GM18867 (cell line): ENCODE data around the gene CRYZ.
"Not testable (repeated sequence)": the region's sequence is repeated elsewhere in the genome, so short reads cannot be mapped to it uniquely, and the experiment has no call there.

Experiments
- ATAC-seq: cut with Tn5 transposase; IDR thresholded peaks from one replicate; pipeline ENCODE4 v1.9.1; 2021; ENCODE audit warnings: mild to moderate bottlenecking, moderate library complexity; ENCODE audit not compliant: unreplicated experiment

CRYZ gene

DNA sequence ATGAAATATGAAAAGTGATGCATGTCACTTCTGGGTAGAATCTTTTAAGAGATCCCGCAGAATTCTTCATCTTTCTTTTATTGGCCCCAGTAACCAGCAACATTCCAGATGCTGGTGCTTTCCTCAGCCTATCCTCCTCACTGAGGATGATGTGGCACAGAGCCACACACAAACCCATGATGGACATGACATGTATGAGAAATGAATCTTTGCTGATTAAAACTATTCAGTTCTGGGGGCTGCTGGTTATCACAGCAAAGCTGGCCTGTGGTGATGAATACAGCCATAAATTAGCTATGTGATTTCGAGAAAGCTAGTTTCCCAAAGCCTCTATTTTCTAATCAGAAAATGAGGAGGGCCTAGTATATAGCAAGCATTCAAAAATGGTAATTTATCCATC, 51.0 kb downstream of the CRYZ start:
- no peak for ATAC-seq

DNA sequence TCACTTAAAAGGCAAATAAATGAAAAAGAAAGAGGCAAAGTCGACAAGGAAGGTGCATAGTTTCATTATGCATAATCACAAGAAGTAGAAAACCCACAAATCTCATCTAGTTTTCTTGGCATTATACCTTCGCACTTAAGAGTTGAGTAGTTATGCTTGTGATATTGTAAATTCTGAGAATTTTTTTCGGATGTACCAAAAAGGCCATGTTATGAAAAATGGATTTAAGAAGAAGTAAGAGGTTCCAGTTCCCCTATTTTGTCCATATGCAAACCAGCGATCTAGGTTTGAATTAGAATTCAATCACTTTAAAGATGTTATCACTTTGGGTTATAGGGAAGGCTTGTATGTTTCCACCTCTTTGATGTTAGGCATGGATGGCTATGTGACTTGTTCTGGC, 51.4 kb downstream of the CRYZ start:
- peak; percentile 86 for ATAC-seq

DNA sequence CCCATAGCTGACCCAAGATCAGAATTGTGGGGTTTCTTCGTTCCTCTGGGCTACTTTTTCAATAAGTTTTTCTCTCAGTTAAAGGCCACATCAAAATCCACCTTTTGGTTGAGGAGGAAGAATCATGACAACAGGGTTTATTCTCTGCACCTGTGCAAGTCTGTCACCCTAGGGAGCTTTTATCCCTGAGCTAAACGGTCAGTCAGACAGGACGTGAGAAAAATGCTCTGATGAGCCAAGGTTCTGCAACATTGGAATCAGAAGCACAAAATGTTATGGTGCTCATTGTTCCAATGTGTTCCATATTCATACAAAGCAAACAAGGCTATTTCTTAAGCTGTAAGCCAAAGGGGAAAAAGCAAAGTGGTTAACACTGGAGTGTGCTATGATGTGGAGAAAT, 51.8 kb downstream of the CRYZ start:
- ATAC-seq: peak; percentile 30

DNA sequence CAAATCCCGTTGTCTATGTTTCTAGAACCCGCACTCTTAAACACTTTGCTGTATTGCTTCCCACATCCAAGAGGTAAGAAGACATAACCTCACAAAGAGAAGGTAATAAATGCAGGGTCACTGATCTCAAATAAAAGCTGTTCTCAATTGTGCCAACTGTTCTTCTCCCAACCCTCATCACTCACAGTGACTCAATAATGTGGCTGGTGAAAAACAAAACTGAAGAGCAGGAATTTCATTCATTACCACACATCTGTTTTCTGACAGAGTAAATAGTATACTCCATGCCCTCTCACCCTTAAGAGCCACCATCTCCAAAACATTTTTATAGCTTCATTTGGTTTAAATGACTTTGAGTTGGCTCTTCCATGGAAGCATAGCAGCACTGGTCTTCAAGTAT, 53.0 kb downstream of the CRYZ start:
- no peak for ATAC-seq

DNA sequence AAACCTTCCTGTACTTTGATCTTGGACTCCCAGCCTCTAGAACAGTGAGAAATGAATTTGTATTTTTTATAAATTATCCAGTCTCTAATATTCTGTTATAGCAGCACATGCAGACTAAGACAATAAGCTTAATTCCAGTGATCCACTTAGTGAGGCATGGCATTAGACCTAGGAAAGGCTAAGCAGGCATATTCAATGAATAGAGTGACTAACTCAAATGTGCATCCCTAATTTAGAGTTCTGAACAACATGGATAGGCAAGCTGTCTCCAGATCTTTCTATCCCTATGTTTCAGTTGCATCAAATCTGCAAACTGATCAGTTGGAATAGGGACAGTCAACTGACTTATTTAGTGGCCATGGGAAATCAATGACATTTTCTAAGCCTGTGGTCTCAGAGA, 54.9 kb downstream of the CRYZ start:
- no peak for ATAC-seq

DNA sequence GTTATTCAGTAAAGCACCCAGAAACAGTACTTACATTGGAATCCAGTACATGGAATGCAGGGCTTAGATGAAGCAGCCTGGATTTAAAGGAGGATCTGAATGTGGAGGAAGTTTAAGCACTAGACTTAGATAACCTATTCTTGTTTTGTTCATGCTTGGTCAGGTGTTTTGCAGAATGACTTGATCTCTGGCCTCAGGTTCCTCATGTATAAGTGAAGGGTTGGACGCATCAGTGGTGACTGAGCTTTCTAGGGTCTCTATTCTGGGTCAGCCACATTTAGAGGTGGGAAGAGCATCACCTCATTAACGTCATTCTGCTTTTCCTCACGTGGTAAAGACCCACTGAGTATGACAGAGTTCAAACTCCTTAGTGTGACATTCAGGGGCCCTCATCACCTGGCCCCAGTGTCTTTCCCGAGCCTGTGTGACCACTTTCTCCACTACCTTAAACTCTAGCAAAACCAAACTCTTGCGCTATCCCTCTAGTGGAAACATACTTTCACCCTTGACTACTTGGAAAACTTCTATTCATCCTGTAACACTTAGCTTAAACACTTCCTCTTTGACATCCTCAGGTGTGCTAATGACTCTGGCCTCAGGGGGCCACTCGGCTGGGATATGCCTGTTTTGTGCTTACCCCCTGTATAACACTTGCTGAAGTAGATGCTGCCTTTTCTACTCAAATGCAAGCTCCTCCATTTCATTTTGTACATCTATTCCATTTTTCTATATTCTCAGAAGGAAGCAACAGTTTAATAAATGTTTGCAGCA, 58.4 kb downstream of the CRYZ start:
- peak; percentile 41 for ATAC-seq

DNA sequence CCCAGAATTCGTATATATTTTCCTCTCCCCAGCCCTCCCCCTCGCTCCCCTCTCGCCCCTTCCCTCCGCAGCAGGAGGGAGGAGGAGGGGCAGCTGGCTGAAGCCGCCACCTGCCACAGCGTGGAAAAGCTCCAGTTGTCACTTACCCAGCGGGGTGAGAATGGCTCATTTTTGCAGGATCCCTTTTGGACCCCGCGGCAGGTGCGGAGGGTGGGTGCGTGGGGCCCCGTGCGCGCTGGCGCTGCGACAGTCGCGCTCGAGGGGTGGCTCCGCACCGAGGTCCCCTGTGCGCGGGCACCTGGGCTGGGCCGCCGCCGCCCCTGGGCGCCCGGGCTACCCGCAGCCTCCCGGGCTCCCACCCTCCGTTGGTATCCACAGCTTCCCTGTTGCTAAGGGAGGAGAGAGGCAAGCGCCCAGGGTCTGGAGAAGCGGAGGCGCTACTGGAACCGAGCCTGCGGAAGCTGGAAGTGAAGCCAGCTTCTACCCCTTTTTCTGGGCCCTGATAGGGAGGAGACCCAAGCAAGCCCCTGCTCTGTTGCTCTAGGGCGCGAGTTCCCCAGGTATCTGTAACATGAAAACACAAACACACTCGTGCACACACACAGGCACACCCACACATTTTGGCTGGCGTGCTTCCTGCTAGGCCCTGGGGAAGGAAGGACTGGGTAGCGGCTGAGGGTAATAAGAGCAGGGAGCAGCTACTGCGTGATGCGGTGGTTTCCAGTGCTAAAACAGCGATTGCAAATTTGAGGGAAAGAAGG, 59.3 kb downstream of the CRYZ start, which contains the start of gene ERICH3:
Gene ERICH3, minus strand, starts transcription at position 442 of the 761 bp plus-strand sequence. Its CDS starts 273 bp downstream, at position 169.
- ATAC-seq: peak; percentile 25

DNA sequence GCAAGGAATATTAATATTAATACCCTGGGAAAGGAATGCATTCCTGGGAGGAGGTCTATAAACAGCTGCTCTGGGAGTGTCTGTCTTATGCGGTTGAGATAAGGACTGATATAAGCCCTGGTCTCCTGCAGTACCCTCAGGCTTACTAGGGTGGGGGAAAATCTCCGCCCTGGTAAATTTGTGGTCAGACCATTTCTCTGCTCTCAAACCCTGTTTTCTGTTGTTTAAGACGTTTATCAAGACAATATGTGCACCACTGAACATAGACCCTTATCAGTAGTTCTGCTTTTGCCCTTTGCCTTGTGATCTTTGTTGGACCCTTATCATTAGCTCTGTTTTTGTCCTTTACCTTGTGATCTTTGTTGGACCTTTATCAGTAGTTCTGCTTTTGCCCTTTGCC, 62.0 kb downstream of the CRYZ start:
- not testable (repeated sequence) for ATAC-seq
